Kidney (tissue), 14 donors: Measurements from ENCODE around the gene FN3K. TPM values are rescaled to one million over a fixed set of nuclear protein-coding genes. Genes with fewer than 3 reads are reported as not detected.
A peak's percentile ranks its signal among the peaks of the same experiment; 100 is the strongest.

Experiments used
- DNase-seq, 5 donors: peaks; one replicate each; pipeline ENCODE4 v3.0.0-alpha.2; 2013 to 2020
- FAIRE-seq: peaks from 2 replicates; lab custom pipeline; 2012; peaks lifted over from hg19 to GRCh38; lab: Jason Lieb, UNC
- H3K27ac ChIP-seq, 2 donors: one replicate each; pipeline ENCODE4 v1.7.0; 2013; ENCODE audit warnings: low read depth in 2 of 2, low read length in 2 of 2, inconsistent platforms in 1 of 2
- H3K27me3 ChIP-seq: one replicate; pipeline ENCODE4 v1.7.1; 2013; ENCODE audit warnings: low read length, inconsistent platforms; ENCODE audit not compliant: control insufficient read depth, insufficient read depth
- H3K36me3 ChIP-seq, 3 donors: one replicate each; pipeline versions ENCODE4 v1.7.0 to v1.7.1; 2013; ENCODE audit warnings: low read length in 3 of 3, control low read depth in 1 of 3, inconsistent platforms in 1 of 3; ENCODE audit not compliant: insufficient read depth in 3 of 3, control insufficient read depth in 2 of 3
- H3K4me1 ChIP-seq, 3 donors: one replicate each; pipeline versions ENCODE4 v1.7.0 to v1.7.1; 2013; ENCODE audit warnings: low read length in 3 of 3, inconsistent platforms in 1 of 3, low read depth in 1 of 3; ENCODE audit not compliant: control insufficient read depth in 2 of 3, insufficient read depth in 2 of 3
- H3K4me3 ChIP-seq, 3 donors: one replicate each; pipeline versions ENCODE4 v1.7.0 to v1.8.1; 2013; ENCODE audit warnings: low read length in 3 of 3, control low read depth in 1 of 3, inconsistent platforms in 1 of 3
- H3K9ac ChIP-seq, 3 donors: one replicate each; pipeline versions ENCODE4 v1.7.0 to v1.7.1; 2013; ENCODE audit warnings: low read length in 3 of 3, control low read depth in 1 of 3, inconsistent platforms in 1 of 3
- H3K9me3 ChIP-seq, 3 donors: one replicate each; pipeline versions ENCODE4 v1.7.0 to v1.7.1; 2013; ENCODE audit warnings: low read length in 3 of 3, control low read depth in 1 of 3, inconsistent platforms in 1 of 3; ENCODE audit not compliant: control insufficient read depth in 2 of 3, insufficient read depth in 1 of 3
- CTCF ChIP-seq: IDR thresholded peaks from 3 replicates; pipeline ENCODE4 v1.5.1; 2012; ENCODE audit warnings: mild to moderate bottlenecking, moderate library complexity, borderline replicate concordance; ENCODE audit not compliant: insufficient read depth; ENCODE audit errors: extremely low read depth
- intact Hi-C: fragments of 100-400 bp; cut with DNase I; formaldehyde crosslinking; loops from one replicate; pipeline ENCODE4 v1.11.1; 2022
- polyA plus RNA-seq: library from polyadenylated mRNA; stranded (reverse); fragments of 350-450 nt; fragmentation: Illumina TruSeq; extraction: RNeasy Lipid Tissue Mini Kit (QIAGEN cat#74804); gene quantifications from one replicate; pipeline ENCODE4 v1.2.3, GENCODE V29; 2014; ENCODE audit warnings: low read depth, low replicate concordance; ENCODE audit not compliant: insufficient read depth
- total RNA-seq: library from RNA; stranded (reverse); fragmentation: NEBNext Ultra II Directional; extraction: Animal tissue kit (Norgen Biotek cat#: 25700); gene quantifications from one replicate; pipeline ENCODE4 v1.2.1, GENCODE V29; 2021
- donor health status: control.
- donor health status: control.
- donor health status: control.
- donor health status: control.
- donor health status: control.
- donor health status: DM: yes; HTN: yes; CAD: no.
- donor health status: Normal renal cell carcinoma (clear cell type).

The FN3K gene
- total and polyA plus RNA-seq, 2 donors from 2014 or later: 33.3 to 114 TPM

- Histone ChIP-seq H3K9me3 (no peaks in the 10 kb centered on the region), H3K36me3 (peaks cover 2 to 17% (median 3%) of the 10 kb centered on the region in 3 donors), H3K27ac (no peak overlapping the region), H3K4me1 (peaks cover 0 to 4% (median 0%) of the 10 kb centered on the region in 3 donors), H3K27me3 (no peaks in the 10 kb centered on the region), H3K9ac (no peak overlapping the region), H3K4me3 (no peak overlapping the region)
- no peak for TF ChIP-seq CTCF
- FAIRE-seq: no peak
- DNase-seq: no peak
- intact Hi-C loops: no loop called here
These were observed 30.0 kb downstream of the FN3K start for GRCh38 chr17:82765371-82765770.

GRCh38 chr17:82767041-82767754 lies 31.8 kb downstream of the FN3K start:
- no peak overlapping the region for H3K4me3 ChIP-seq
- H3K9me3 ChIP-seq: no peaks in the 10 kb centered on the region
- H3K4me1 ChIP-seq: peaks cover 0 to 4% (median 0%) of the 10 kb centered on the region in 3 donors
- FAIRE-seq (no peak), DNase-seq (peak in 2 of 5 donors; percentile 47 to 59)
- intact Hi-C loops: no loop called here
- H3K27me3 ChIP-seq: no peaks in the 10 kb centered on the region
- no peak overlapping the region for H3K27ac ChIP-seq
- H3K9ac ChIP-seq: no peak overlapping the region
- peak; percentile 52 for TF ChIP-seq CTCF
- H3K36me3 ChIP-seq: peaks cover 2 to 21% (median 3%) of the 10 kb centered on the region in 3 donors

GRCh38 chr17:82769041-82769440 lies 33.6 kb downstream of the FN3K start:
- no peak overlapping the region for H3K9ac ChIP-seq
- H3K27ac ChIP-seq: no peak overlapping the region
- H3K27me3 ChIP-seq: no peaks in the 10 kb centered on the region
- H3K4me1 ChIP-seq: peaks cover 0 to 4% (median 0%) of the 10 kb centered on the region in 3 donors
- FAIRE-seq: no peak
- intact Hi-C loops: no loop called here
- no peak overlapping the region for H3K4me3 ChIP-seq
- no peak for TF ChIP-seq CTCF
- no peaks in the 10 kb centered on the region for H3K9me3 ChIP-seq
- DNase-seq: no peak
- H3K36me3 ChIP-seq: peaks cover 2 to 26% (median 3%) of the 10 kb centered on the region in 3 donors
